IMR-90 (cell line): ENCODE data around the gene URB1. TPM values are rescaled to one million over a fixed set of nuclear protein-coding genes. Genes with fewer than 3 reads are reported as not detected.

ENCODE experiments used
- ATAC-seq: fragments of 200-7000 bp; cut with Tn5 transposase; 2 replicates; pipeline ENCODE4 v1.9.1; 2020; ENCODE audit warnings: low read depth, mild to moderate bottlenecking, moderate library complexity
- BruUV-seq: library from RNA; stranded (reverse); fragments of 400-500 nt; replicated peaks from 2 replicates; lab custom pipeline; 2021; lab: Mats Ljungman, UMichigan
- CTCF ChIA-PET: fragments of 300-600 bp; formaldehyde crosslinking; extraction: SDS; loops from one replicate; lab custom pipeline; 2021; ENCODE audit warnings: antibody characterized with exemption; lab: Yijun Ruan, JAX
- POLR2A ChIA-PET: fragments of 300-600 bp; sonication (Branson Sonifier 250); formaldehyde crosslinking; loops from one replicate; lab custom pipeline; 2022; ENCODE audit warnings: antibody characterized with exemption; ENCODE audit not compliant: unreplicated experiment; lab: Charles Lee
- DNase-seq: peaks from one replicate; pipeline ENCODE4 v3.0.0; 2013
- H2AFZ ChIP-seq: replicated peaks from 2 replicates; pipeline ENCODE3; 2013; ENCODE audit warnings: low read length, mild to moderate bottlenecking; ENCODE audit not compliant: poor library complexity
- H2AK5ac ChIP-seq: 2 replicates; pipeline ENCODE4 v1.6.1; 2013; ENCODE audit warnings: low read depth, low read length, inconsistent platforms
- H2AK9ac ChIP-seq: replicated peaks from 2 replicates; pipeline ENCODE3; 2013; ENCODE audit warnings: mild to moderate bottlenecking, low read depth, low read length, moderate library complexity; ENCODE audit not compliant: poor library complexity
- H2BK120ac ChIP-seq: 2 replicates; pipeline ENCODE4 v1.6.1; 2013; ENCODE audit warnings: low read depth, low read length, inconsistent platforms
- H2BK15ac ChIP-seq: 3 replicates; pipeline ENCODE4 v1.6.1; 2013; ENCODE audit warnings: low read depth, low read length, inconsistent platforms
- H2BK20ac ChIP-seq: 2 replicates; pipeline ENCODE4 v1.6.1; 2013; ENCODE audit warnings: low read depth, mild to moderate bottlenecking, inconsistent platforms, low read length, moderate library complexity
- H2BK5ac ChIP-seq: 2 replicates; pipeline ENCODE4 v1.6.1; 2013; ENCODE audit warnings: mild to moderate bottlenecking, low read depth, low read length, inconsistent platforms; ENCODE audit not compliant: poor library complexity, severe bottlenecking
- H3K14ac ChIP-seq: replicated peaks from 2 replicates; pipeline ENCODE4 v1.6.1; 2013; ENCODE audit warnings: low read depth, low read length, inconsistent platforms
- H3K18ac ChIP-seq: 2 replicates; pipeline ENCODE4 v1.6.1; 2013; ENCODE audit warnings: low read depth, low read length, control low read depth
- H3K23ac ChIP-seq: 2 replicates; pipeline ENCODE4 v1.6.1; 2013; ENCODE audit warnings: low read depth, low read length, inconsistent platforms
- H3K27ac ChIP-seq: 2 replicates; pipeline ENCODE4 v1.5.1; 2013; ENCODE audit warnings: mild to moderate bottlenecking, control low read depth, low read length; ENCODE audit not compliant: insufficient read depth
- H3K27me3 ChIP-seq: 2 replicates; pipeline ENCODE4 v1.6.1; 2013; ENCODE audit warnings: low read length; ENCODE audit not compliant: control insufficient read depth, insufficient read depth
- H3K36me3 ChIP-seq: 2 replicates; pipeline ENCODE4 v1.6.1; 2013; ENCODE audit warnings: low read length, mixed read lengths; ENCODE audit not compliant: control insufficient read depth, insufficient read depth
- H3K4ac ChIP-seq: 2 replicates; pipeline ENCODE4 v1.6.1; 2013; ENCODE audit warnings: low read depth, low read length, inconsistent platforms
- H3K4me1 ChIP-seq: 2 replicates; pipeline ENCODE4 v1.6.1; 2013; ENCODE audit warnings: low read length, mixed read lengths; ENCODE audit not compliant: control insufficient read depth, insufficient read depth
- H3K4me2 ChIP-seq: 2 replicates; pipeline ENCODE4 v1.6.1; 2013; ENCODE audit warnings: low read depth, mild to moderate bottlenecking, control low read depth, low read length, moderate library complexity
- H3K4me3 ChIP-seq: 2 replicates; pipeline ENCODE4 v1.5.1; 2013; ENCODE audit warnings: low read depth, mild to moderate bottlenecking, control low read depth, low read length, moderate library complexity; ENCODE audit not compliant: insufficient read depth
- H3K56ac ChIP-seq: 2 replicates; pipeline ENCODE4 v1.6.1; 2013; ENCODE audit warnings: low read length, inconsistent platforms; ENCODE audit not compliant: insufficient read depth; ENCODE audit errors: extremely low read depth
- H3K79me1 ChIP-seq, 2 experiments: 2 replicates each; pipeline ENCODE4 v1.6.1; 2013; ENCODE audit warnings: low read length in 2 of 2, inconsistent platforms in 1 of 2, low read depth in 1 of 2
- H3K9ac ChIP-seq: 2 replicates; pipeline ENCODE4 v1.6.1; 2013; ENCODE audit warnings: low read depth, low read length, control low read depth
- H3K9me1 ChIP-seq: 2 replicates; pipeline ENCODE4 v1.6.1; 2013; ENCODE audit warnings: low read length, inconsistent platforms; ENCODE audit not compliant: insufficient read depth
- H3K9me3 ChIP-seq: 2 replicates; pipeline ENCODE4 v1.6.1; 2013; ENCODE audit warnings: low read length; ENCODE audit not compliant: control insufficient read depth, insufficient read depth
- H4K20me1 ChIP-seq: 2 replicates; pipeline ENCODE4 v1.6.1; 2013; ENCODE audit warnings: low read length, inconsistent platforms; ENCODE audit not compliant: insufficient read depth
- H4K5ac ChIP-seq: 2 replicates; pipeline ENCODE4 v1.6.1; 2013; ENCODE audit warnings: mild to moderate bottlenecking, low read depth, low read length, control low read depth
- H4K8ac ChIP-seq, 2 experiments: 2 replicates each; pipeline ENCODE4 v1.6.1; 2013; ENCODE audit warnings: low read depth in 2 of 2, low read length in 2 of 2, control low read depth in 1 of 2, inconsistent platforms in 1 of 2
- H4K91ac ChIP-seq: 2 replicates; pipeline ENCODE4 v1.6.1; 2013; ENCODE audit warnings: low read depth, low read length, inconsistent platforms; ENCODE audit not compliant: insufficient read depth
- MAFK ChIP-seq: IDR thresholded peaks from 2 replicates; pipeline ENCODE4 v1.6.1; 2012; ENCODE audit warnings: low read depth, low read length, improper control_type of control experiment
- POLR2A ChIP-seq: IDR thresholded peaks from 2 replicates; pipeline ENCODE4 v1.6.1; 2012; ENCODE audit warnings: mild to moderate bottlenecking, low read depth, low read length
- RFX5 ChIP-seq: IDR thresholded peaks from 2 replicates; pipeline ENCODE4 v1.8.0; 2012; ENCODE audit warnings: low read depth, mild to moderate bottlenecking, low read length, moderate library complexity
- SMC3 ChIP-seq: fragments of 150-350 bp; IDR thresholded peaks from 2 replicates; pipeline ENCODE4 v1.6.1; 2016; ENCODE audit warnings: low read depth, mild to moderate bottlenecking, antibody characterized with exemption, low read length, moderate library complexity
- WGBS, 2 experiments: methylation state at CpG; one replicate each; pipeline versions ENCODE4 v1.1.5 to v1.1.7; 2013; ENCODE audit warnings: missing lambda C conversion rate in 2 of 2; ENCODE audit not compliant: insufficient read length in 1 of 2; ENCODE audit errors: extremely low coverage in 2 of 2; 5-methylcytosine and 5-hydroxymethylcytosine counted together
- dilution Hi-C: fragments of 300-500 bp; cut with HindIII; formaldehyde crosslinking; loops from one replicate; pipeline ENCODE4 v1.14.3; 2018; ENCODE audit warnings: low sequenced_read_pairs; ENCODE audit not compliant: unreplicated experiment
- in situ Hi-C: fragments of 300-500 bp; cut with MboI; formaldehyde crosslinking; loops from 3 replicates; pipeline ENCODE4 v1.14.3; 2019; ENCODE audit warnings: low sequenced_read_pairs, inconsistent platforms, mixed read lengths
- intact Hi-C: fragments of 100-400 bp; cut with micrococcal nuclease; formaldehyde crosslinking; loops from 2 replicates; pipeline ENCODE4 v1.10.0; 2022
- polyA plus RNA-seq, 3 experiments: library from polyadenylated mRNA; depleted of rRNA; stranded (reverse); fragments of >200 nt; gene quantifications; 2 replicates each; pipeline ENCODE4 v1.2.3, GENCODE V29; 2012; ENCODE audit warnings: low replicate concordance in 1 of 3
- total RNA-seq: library from RNA; depleted of rRNA; stranded (reverse); fragments of >200 nt; gene quantifications from 2 replicates; pipeline ENCODE4 v1.2.3, GENCODE V29; 2012

URB1 gene
- total and polyA plus RNA-seq, 2 of the 4 experiments (the other 2 are of a cell fraction) = 9.2 to 12.7 TPM

DNA sequence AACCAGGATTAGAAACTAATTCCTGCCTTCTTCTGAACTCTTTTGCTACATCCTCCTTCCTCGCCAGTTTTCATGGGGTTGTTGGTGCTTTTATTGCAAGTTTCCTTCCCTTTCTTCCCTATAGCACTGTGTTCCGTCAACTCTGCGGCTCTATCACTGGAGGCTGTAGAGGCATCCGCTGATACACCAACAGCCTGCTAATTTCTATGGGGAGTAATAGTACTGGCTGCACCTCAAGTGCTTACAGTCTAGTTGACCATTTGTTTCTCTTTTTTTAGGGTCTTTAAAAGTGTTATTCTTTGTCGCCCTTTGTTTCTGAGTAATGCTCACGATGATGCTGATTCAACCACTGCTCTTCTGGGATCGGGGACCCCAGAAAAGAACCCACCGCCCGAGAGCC is 114.7 kb downstream of the URB1 start:
- H3K4ac ChIP-seq = no peak overlapping the region
- H4K20me1 ChIP-seq = no peaks in the 10 kb centered on the region
- H2BK5ac ChIP-seq = no peak overlapping the region
- intact Hi-C loops = no loop called here
- H2BK20ac ChIP-seq = no peak overlapping the region
- H4K91ac ChIP-seq = no peak overlapping the region
- no peak overlapping the region for H3K23ac ChIP-seq
- H2AK9ac ChIP-seq = peak overlapping the region; percentile 86
- no peak for ATAC-seq
- BruUV-seq = no TSS peak
- ChIA-PET CTCF (interaction anchor here (1.2 kb wide), 1 partner anchor 323 kb away, joined by 3 read pairs; no protein-coding TSS in a partner anchor), POLR2A (no interaction called here)
- in situ Hi-C loops = no loop called here
- no peak overlapping the region for H3K14ac ChIP-seq
- H2BK15ac ChIP-seq = no peak overlapping the region
- H2AFZ ChIP-seq = peak overlapping the region; percentile 98
- no peak overlapping the region for H3K18ac ChIP-seq
- DNase-seq = no peak
- no peak overlapping the region for H2AK5ac ChIP-seq
- H3K4me3 ChIP-seq = peak overlapping the region; percentile 84
- TF ChIP-seq RFX5 = no peak
- no peak for TF ChIP-seq POLR2A
- TF ChIP-seq SMC3 = no peak
- no peak for TF ChIP-seq MAFK
- no peak overlapping the region for H3K56ac ChIP-seq
- WGBS, 2 experiments = no CpG with 5 or more reads among the region's 9 CpGs
- H3K4me1 ChIP-seq = peaks cover 5% of the 10 kb centered on the region
- H4K8ac ChIP-seq = peak overlapping the region; percentile 19 to 49; a peak in 2 of 4 replicates
- no peaks in the 10 kb centered on the region; the same call in 1 of the 2 replicates for H3K36me3 ChIP-seq
- H3K9ac ChIP-seq = peak overlapping the region; percentile 67
- no peak overlapping the region; the same call in 1 of the 2 replicates for H3K27ac ChIP-seq
- dilution Hi-C loops = no loop called here
- H3K9me3 ChIP-seq = no peaks in the 10 kb centered on the region
- H3K9me1 ChIP-seq = peaks cover 6% of the 10 kb centered on the region; the same call in 1 of the 2 replicates
- H3K79me1 ChIP-seq = peaks cover 15 to 19% of the 10 kb centered on the region in 2 experiments
- no peak overlapping the region for H4K5ac ChIP-seq
- peak overlapping the region; percentile 52 for H3K4me2 ChIP-seq
- no peaks in the 10 kb centered on the region for H3K27me3 ChIP-seq
- no peak overlapping the region for H2BK120ac ChIP-seq
